NCI-H446 treated with DMSO at 0.1 percent for 48 hours (cell line): ENCODE results near the gene MAP3K12.
"Not testable (repeated sequence)": the region's sequence is repeated elsewhere in the genome, so short reads cannot be mapped to it uniquely, and the experiment has no call there.

Experiments used
- DNase-seq: peaks from one replicate; lab custom pipeline; 2025; lab: John Stamatoyannopoulos, UW

MAP3K12 gene

GRCh38 chr12:53492830-53493609 lies 6.2 kb downstream of the MAP3K12 start:
- DNase-seq, result peak; percentile 63

- no peak for DNase-seq
These were observed 7.1 kb downstream of the MAP3K12 start for GRCh38 chr12:53492188-53492587.

GRCh38 chr12:53489242-53489864 lies 9.9 kb downstream of the MAP3K12 start:
- DNase-seq, result no peak

GRCh38 chr12:53486736-53487487 lies 12.3 kb downstream of the MAP3K12 start:
- DNase-seq, result no peak

GRCh38 chr12:53485955-53486735 lies 13.1 kb downstream of the MAP3K12 start:
- no peak for DNase-seq

- DNase-seq, result no peak
These were observed 14.3 kb downstream of the MAP3K12 start for GRCh38 chr12:53484686-53485575.

GRCh38 chr12:53483979-53484377 lies 15.3 kb downstream of the MAP3K12 start:
- no peak for DNase-seq

GRCh38 chr12:53483225-53483978 lies 15.9 kb downstream of the MAP3K12 start:
- no peak for DNase-seq

- DNase-seq, result no peak
These were observed 16.6 kb downstream of the MAP3K12 start for GRCh38 chr12:53482626-53483168.

GRCh38 chr12:53481939-53482586 lies 17.2 kb downstream of the MAP3K12 start:
- no peak for DNase-seq

- DNase-seq, result not testable (repeated sequence)
These were observed 17.8 kb downstream of the MAP3K12 start for GRCh38 chr12:53481458-53481857.

GRCh38 chr12:53480491-53481442 lies 18.5 kb downstream of the MAP3K12 start:
- no peak for DNase-seq

- DNase-seq, result no peak
These were observed 19.9 kb downstream of the MAP3K12 start for GRCh38 chr12:53479331-53479730.

- DNase-seq, result no peak
These were observed 20.4 kb downstream of the MAP3K12 start for GRCh38 chr12:53478865-53479264.

- DNase-seq, result no peak
These were observed 22.5 kb downstream of the MAP3K12 start for GRCh38 chr12:53476769-53477209.

- DNase-seq, result no peak
These were observed 24.4 kb downstream of the MAP3K12 start for GRCh38 chr12:53474819-53475218.

- DNase-seq, result no peak
These were observed 25.2 kb downstream of the MAP3K12 start for GRCh38 chr12:53474077-53474476.

GRCh38 chr12:53472056-53472582 lies 27.1 kb downstream of the MAP3K12 start:
- no peak for DNase-seq
